PC-3 (cell line): ENCODE data around the gene RAB17.

Source experiments
- CTCF ChIP-seq: fragments of 300-600 bp; sonication (generic); conservative IDR thresholded peaks from 2 replicates; pipeline ENCODE4 v1.5.1; 2017; ENCODE audit warnings: antibody characterized with exemption, low read depth, mild to moderate bottlenecking, low read length
- EZH2phosphoT487 ChIP-seq: fragments of 300-600 bp; sonication (generic); IDR thresholded peaks from 2 replicates; pipeline ENCODE4 v1.6.1; 2018; ENCODE audit warnings: mild to moderate bottlenecking, antibody characterized with exemption, low read length, borderline replicate concordance

GRCh38 chr2:237563816-237564215, 26.7 kb downstream of the RAB17 start:
- no peak for TF ChIP-seq CTCF
- no peak for TF ChIP-seq EZH2phosphoT487
